Upper lobe of left lung (tissue), 4 donors: ENCODE results near the gene BCAS1.

ENCODE experiments used
- EP300 ChIP-seq, 4 donors: sonication (generic); formaldehyde crosslinking; IDR thresholded peaks; one replicate each; pipeline ENCODE4 v1.5.1; 2017; ENCODE audit warnings: antibody characterized with exemption in 4 of 4, control low read depth in 2 of 4
- POLR2A ChIP-seq, 4 donors: fragments of 450-650 bp; IDR thresholded peaks; one replicate each; pipeline ENCODE4 v1.5.1; 2016 to 2017; ENCODE audit warnings: antibody characterized with exemption in 4 of 4, mild to moderate bottlenecking in 2 of 4

- TF ChIP-seq POLR2A (IDR thresholded peaks at IDR 0.05) = no peak
- TF ChIP-seq EP300 (IDR thresholded peaks at IDR 0.05) = no peak
These were observed 43.7 kb upstream of the BCAS1 start for GRCh38 chr20:54114109-54114508.
